Superior temporal gyrus (tissue), 1 donor: ENCODE data around the gene SMAD6.

Source experiments
- DNase-seq: peaks from one replicate; pipeline ENCODE4 v3.0.0-alpha.2; 2016; ENCODE audit errors: extremely low spot score

SMAD6 gene

GRCh38 chr15:66775127-66776105 lies 73.4 kb downstream of the SMAD6 start:
- DNase-seq = no peak

- DNase-seq = no peak
These were observed 75.0 kb downstream of the SMAD6 start for GRCh38 chr15:66777054-66777453.

DNA sequence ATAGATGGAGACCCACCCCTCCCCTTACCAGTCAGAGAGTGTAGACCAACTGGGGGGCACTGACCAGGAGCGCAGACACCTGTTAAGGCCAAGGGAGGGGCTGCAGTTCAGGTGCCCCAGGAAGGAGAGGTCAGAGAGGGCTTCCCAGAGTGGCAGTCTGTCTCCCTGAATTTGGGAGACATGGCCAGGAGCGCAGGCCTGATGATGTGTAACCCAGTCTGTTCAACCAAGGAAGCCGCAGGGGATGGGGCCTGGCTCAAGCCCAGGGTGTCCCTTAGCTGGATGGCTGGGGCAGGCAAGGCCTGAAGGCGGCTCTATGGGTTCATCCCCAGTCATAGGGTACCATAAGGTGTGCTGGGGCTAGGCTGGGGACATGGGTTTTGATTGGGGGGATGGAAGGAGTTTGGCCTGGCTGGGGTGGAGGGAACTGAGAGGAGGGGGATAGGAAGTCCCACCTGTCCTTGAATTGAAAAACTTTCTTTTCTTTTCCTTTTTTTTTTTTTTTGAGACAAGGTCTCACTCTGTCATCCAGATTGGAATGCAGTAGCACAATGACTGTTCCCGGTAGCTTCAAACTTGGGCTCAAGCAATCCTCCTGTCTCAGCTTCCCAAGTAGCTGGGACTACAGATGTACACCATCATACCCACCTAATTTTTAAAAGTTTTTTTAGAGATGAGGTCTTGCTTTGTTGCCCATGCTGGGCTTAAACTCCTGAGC lies 75.7 kb downstream of the SMAD6 start:
- no peak for DNase-seq

- no peak for DNase-seq
These were observed 76.3 kb downstream of the SMAD6 start for GRCh38 chr15:66778314-66778665.

- no peak for DNase-seq
These were observed 76.7 kb downstream of the SMAD6 start for GRCh38 chr15:66778716-66779115.

GRCh38 chr15:66779331-66780009 lies 77.4 kb downstream of the SMAD6 start:
- DNase-seq = no peak

DNA sequence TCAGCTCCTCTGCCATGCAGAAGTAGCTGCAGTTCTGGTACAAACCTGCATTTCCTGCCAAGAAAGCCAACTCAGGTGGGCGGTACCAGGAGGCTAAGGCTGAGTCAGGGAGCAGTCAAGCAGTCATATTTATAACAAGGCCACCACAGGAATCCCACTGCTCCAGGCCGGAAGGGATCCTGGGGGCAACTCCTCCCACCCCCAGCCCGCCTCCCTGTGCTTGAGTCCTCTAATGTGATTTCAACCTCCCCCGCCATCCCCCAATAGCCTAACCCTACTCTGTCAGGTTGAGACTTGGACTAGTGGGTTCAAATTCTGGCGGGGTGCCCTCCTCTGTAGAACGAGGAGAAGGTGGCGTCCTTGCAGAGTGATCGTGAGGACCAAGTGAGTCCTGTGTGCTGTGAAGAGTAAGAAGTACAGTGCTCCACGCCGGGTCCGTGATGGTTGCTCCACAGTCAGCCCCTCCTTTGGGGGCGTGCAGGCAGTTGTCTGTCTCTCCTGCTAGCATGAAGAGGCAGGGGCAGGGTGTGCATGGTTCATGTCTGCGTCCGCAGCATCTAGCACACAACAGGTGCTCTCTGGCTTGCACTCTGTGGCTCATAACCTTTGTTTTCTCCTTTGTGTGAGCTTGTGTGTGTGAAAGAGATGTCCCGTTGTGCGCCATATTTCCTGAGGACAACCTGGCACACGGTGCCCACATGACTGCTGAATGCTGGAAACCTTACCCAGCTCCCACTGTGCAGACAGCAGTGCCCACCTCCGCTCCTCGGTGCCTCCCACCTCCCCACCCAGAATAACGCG lies 78.3 kb downstream of the SMAD6 start:
- DNase-seq = no peak

DNA sequence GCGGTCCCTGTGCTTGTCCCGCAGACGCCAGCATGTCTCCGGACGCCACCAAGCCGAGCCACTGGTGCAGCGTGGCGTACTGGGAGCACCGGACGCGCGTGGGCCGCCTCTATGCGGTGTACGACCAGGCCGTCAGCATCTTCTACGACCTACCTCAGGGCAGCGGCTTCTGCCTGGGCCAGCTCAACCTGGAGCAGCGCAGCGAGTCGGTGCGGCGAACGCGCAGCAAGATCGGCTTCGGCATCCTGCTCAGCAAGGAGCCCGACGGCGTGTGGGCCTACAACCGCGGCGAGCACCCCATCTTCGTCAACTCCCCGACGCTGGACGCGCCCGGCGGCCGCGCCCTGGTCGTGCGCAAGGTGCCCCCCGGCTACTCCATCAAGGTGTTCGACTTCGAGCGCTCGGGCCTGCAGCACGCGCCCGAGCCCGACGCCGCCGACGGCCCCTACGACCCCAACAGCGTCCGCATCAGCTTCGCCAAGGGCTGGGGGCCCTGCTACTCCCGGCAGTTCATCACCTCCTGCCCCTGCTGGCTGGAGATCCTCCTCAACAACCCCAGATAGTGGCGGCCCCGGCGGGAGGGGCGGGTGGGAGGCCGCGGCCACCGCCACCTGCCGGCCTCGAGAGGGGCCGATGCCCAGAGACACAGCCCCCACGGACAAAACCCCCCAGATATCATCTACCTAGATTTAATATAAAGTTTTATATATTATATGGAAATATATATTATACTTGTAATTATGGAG lies 79.1 kb downstream of the SMAD6 start:
- DNase-seq = no peak

DNA sequence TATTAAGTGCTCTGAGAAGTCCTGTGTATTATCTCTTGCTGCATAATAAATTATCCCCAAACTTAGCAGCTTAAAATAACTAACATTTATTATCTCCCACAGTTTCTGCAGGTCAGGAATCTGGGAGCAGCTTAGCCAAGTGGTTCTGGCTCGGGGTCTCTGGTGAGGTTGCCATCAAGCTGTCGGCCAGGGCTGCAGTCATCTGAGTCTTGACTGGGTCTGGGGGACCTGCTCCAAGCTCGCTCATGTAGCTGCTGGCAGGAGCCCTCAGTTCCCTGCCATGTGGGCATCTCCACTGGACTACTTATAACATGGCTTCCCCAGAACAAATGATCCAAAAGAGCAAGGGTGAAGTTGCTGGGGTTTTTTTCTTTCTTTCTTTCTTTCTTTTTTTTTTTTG lies 80.7 kb downstream of the SMAD6 start:
- DNase-seq = no peak

- DNase-seq = no peak
These were observed 81.3 kb downstream of the SMAD6 start for GRCh38 chr15:66783314-66783713.

- no peak for DNase-seq
These were observed 81.7 kb downstream of the SMAD6 start for GRCh38 chr15:66783725-66784124.

GRCh38 chr15:66784174-66784573 lies 82.1 kb downstream of the SMAD6 start:
- no peak for DNase-seq

GRCh38 chr15:66785637-66786036 lies 83.6 kb downstream of the SMAD6 start:
- no peak for DNase-seq

GRCh38 chr15:66786222-66786621 lies 84.2 kb downstream of the SMAD6 start:
- DNase-seq = no peak

- no peak for DNase-seq
These were observed 84.9 kb downstream of the SMAD6 start for GRCh38 chr15:66786708-66787488.

- DNase-seq = no peak
These were observed 85.4 kb downstream of the SMAD6 start for GRCh38 chr15:66787489-66787871.

- no peak for DNase-seq
These were observed 86.0 kb downstream of the SMAD6 start for GRCh38 chr15:66788024-66788423.

DNA sequence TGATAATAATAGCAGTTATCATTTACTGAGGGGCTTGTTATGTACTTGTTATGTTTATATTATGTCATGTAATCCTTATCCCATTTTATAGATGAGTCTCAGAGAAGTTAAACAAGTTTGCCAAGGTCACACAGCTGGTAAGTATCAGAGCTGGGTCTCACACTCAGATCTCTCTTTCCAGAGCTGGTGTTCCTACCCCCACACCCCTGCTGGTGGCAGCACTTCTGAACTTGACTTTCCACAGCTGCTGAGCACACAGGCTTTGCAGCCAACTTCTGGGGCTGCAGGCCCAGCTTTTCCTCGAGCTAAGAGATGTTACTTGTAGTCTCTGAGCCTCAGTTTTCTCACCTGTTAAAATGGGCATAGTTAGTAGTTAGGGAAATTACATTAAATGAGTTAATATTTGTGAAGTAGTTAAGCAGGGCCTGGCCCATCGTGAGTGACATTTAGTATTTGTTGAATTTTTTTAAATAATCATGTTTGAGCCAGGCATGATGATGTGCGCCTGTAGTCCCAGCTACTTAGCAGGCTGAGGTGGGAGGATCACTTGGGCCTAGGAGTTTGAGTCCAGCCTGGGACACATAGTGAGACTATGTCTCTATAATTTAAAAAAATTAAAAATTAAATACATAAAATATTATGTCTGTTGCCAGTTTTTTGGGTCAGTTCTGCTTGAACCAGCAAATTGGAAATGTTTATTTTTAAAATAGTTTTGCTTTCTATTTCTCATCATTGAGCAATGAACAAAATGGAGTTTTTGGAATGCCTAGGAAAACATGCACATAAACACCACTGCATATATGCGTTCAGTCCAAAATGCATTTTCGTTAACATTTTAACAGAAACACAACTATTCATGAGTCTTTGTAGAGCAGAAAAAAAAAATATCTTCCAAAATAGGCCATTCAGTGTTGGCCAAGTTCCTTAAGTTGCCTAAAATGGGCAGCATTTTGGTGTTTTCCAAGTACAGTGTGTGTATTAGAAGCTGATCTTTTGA lies 87.3 kb downstream of the SMAD6 start:
- no peak for DNase-seq

GRCh38 chr15:66795851-66796250 lies 93.8 kb downstream of the SMAD6 start:
- DNase-seq = no peak
